Right atrium auricular region (tissue), 2 donors: ENCODE measurements around the gene UBE3C. TPM values are rescaled to one million over a fixed set of nuclear protein-coding genes. Genes with fewer than 3 reads are reported as not detected.
"Not testable (repeated sequence)": the region's sequence is repeated elsewhere in the genome, so short reads cannot be mapped to it uniquely, and the experiment has no call there.

ENCODE experiments used
- DNase-seq: peaks from one replicate; pipeline ENCODE4 v3.0.0-alpha.2; 2019; ENCODE audit warnings: low spot score
- H3K27ac ChIP-seq, 2 donors: fragments of 200-600 bp; sonication (generic); 1 replicate in 1 of 2; 2 replicates in 1 of 2; pipeline ENCODE4 v1.5.1; 2016 to 2019
- H3K27me3 ChIP-seq, 2 donors: fragments of 200-600 bp; sonication (generic); one replicate each; pipeline versions ENCODE4 v1.5.1 to v1.6.0; 2017 to 2019
- H3K36me3 ChIP-seq: fragments of 200-600 bp; sonication (generic); one replicate; pipeline ENCODE4 v1.5.1; 2016
- H3K4me1 ChIP-seq, 2 donors: fragments of 200-600 bp; sonication (generic); one replicate each; pipeline versions ENCODE4 v1.5.1 to v1.6.0; 2017 to 2019
- H3K4me3 ChIP-seq, 2 donors: fragments of 200-600 bp; sonication (generic); 1 replicate in 1 of 2; 2 replicates in 1 of 2; pipeline ENCODE4 v1.5.1; 2017 to 2019; ENCODE audit warnings: mild to moderate bottlenecking in 1 of 2, moderate library complexity in 1 of 2
- H3K9me3 ChIP-seq, 2 donors: fragments of 200-600 bp; sonication (generic); one replicate each; pipeline ENCODE4 v1.5.1; 2019
- total RNA-seq, 2 donors: library from RNA; depleted of rRNA; stranded (reverse); fragments of >200 nt; gene quantifications; one replicate each; pipeline ENCODE4 v1.1.0, GENCODE V29; 2016
- TF ChIP-seq, protein P1 (sequence below), 2 donors: fragments of 200-600 bp; sonication (generic); IDR thresholded peaks; one replicate each; pipeline ENCODE4 v1.5.1; 2019; ENCODE audit warnings: antibody characterized with exemption in 2 of 2

UBE3C gene
- total RNA-seq, 2 donors from 2014 or later, result 53.3 to 60.8 TPM

- TF ChIP-seq, protein P1, sequence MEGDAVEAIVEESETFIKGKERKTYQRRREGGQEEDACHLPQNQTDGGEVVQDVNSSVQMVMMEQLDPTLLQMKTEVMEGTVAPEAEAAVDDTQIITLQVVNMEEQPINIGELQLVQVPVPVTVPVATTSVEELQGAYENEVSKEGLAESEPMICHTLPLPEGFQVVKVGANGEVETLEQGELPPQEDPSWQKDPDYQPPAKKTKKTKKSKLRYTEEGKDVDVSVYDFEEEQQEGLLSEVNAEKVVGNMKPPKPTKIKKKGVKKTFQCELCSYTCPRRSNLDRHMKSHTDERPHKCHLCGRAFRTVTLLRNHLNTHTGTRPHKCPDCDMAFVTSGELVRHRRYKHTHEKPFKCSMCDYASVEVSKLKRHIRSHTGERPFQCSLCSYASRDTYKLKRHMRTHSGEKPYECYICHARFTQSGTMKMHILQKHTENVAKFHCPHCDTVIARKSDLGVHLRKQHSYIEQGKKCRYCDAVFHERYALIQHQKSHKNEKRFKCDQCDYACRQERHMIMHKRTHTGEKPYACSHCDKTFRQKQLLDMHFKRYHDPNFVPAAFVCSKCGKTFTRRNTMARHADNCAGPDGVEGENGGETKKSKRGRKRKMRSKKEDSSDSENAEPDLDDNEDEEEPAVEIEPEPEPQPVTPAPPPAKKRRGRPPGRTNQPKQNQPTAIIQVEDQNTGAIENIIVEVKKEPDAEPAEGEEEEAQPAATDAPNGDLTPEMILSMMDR (IDR thresholded peaks at IDR 0.05), result no peak
- Histone ChIP-seq H3K9me3 (no peaks in the 10 kb centered on the region), H3K36me3 (no peaks in the 10 kb centered on the region), H3K27ac (no peak overlapping the region), H3K4me1 (no peaks in the 10 kb centered on the region), H3K4me3 (no peak overlapping the region), H3K27me3 (no peaks in the 10 kb centered on the region)
- no peak for DNase-seq
Observed at GRCh38 chr7:157125376-157126223, 13.1 kb upstream of the UBE3C start.

- Histone ChIP-seq H3K4me3 (no peak overlapping the region), H3K4me1 (no peaks in the 10 kb centered on the region), H3K27me3 (no peaks in the 10 kb centered on the region), H3K36me3 (no peaks in the 10 kb centered on the region), H3K27ac (no peak overlapping the region), H3K9me3 (no peaks in the 10 kb centered on the region)
- no peak for DNase-seq
- TF ChIP-seq, protein P1 (IDR thresholded peaks at IDR 0.05), result no peak
Observed at GRCh38 chr7:157126921-157127320, 11.8 kb upstream of the UBE3C start.

- Histone ChIP-seq H3K27me3 (no peaks in the 10 kb centered on the region), H3K27ac (no peak overlapping the region), H3K36me3 (no peaks in the 10 kb centered on the region), H3K4me1 (no peaks in the 10 kb centered on the region), H3K4me3 (no peak overlapping the region), H3K9me3 (no peaks in the 10 kb centered on the region)
- no peak for DNase-seq
- TF ChIP-seq, protein P1 (IDR thresholded peaks at IDR 0.05), result no peak
Observed at GRCh38 chr7:157129200-157129599, 9.5 kb upstream of the UBE3C start.

DNA sequence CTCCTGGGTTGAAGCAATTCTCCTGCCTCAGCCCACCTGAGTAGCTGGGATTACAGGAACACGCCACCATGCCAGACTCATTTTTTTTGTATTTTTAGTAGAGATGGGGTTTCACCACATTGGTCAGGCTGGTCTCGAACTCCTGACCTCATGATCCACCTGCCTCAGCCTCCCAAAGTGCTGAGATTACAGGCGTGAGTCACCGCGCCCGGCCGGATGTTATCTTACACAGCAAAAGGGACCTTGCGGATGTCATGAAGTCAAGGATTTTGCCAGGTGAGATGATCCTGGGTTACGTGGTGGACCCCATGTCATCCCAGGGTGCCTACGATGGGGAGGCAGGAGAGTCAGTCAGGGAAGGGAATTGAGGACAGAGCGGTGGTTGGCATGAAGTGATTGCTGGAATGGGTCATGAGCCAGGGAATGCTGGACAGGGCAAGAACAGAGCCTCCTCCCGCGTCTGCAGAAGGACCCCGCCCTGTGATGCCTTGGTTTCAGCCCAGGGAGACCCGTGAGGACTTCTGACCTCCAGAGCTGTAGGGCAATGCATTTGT lies 8.7 kb upstream of the UBE3C start:
- H3K4me1 ChIP-seq, result no peaks in the 10 kb centered on the region
- H3K36me3 ChIP-seq, result no peaks in the 10 kb centered on the region
- H3K27me3 ChIP-seq, result no peaks in the 10 kb centered on the region
- TF ChIP-seq, protein P1 (IDR thresholded peaks at IDR 0.05), result no peak
- no peak overlapping the region for H3K4me3 ChIP-seq
- no peak overlapping the region for H3K27ac ChIP-seq
- no peaks in the 10 kb centered on the region for H3K9me3 ChIP-seq
- no peak for DNase-seq

- not testable (repeated sequence) for H3K4me1 ChIP-seq, H3K27me3 ChIP-seq, H3K9me3 ChIP-seq, H3K27ac ChIP-seq, H3K36me3 ChIP-seq, DNase-seq, H3K4me3 ChIP-seq
Observed at GRCh38 chr7:157130849-157131248, 7.9 kb upstream of the UBE3C start.

DNA sequence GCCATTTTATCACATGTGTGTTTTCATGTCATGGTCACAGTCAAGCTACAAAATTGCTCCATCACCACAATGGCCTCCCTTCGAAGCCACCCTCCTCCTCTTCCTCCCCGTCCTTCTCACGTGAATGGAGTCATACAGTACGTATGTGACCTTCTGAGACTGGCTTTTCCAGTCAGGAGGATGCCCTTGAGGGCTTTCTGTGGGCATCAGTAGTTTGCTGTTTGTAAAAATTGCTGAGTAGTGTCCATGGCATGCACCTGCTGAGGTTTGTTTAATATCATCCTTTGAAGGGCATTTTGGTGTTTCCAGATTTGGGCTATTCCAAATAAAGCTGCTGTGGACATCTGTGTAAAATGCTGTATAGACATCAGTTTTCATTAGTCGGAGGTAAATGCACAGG lies 5.9 kb upstream of the UBE3C start:
- Histone ChIP-seq H3K27ac (no peak overlapping the region), H3K27me3 (no peaks in the 10 kb centered on the region), H3K4me3 (no peak overlapping the region), H3K36me3 (no peaks in the 10 kb centered on the region), H3K4me1 (peaks cover 0 to 8% of the 10 kb centered on the region in 2 donors), H3K9me3 (no peaks in the 10 kb centered on the region)
- no peak for DNase-seq
- TF ChIP-seq, protein P1 (IDR thresholded peaks at IDR 0.05), result no peak
